KMS-11 (cell line): ENCODE results near the gene NUP50.

Experiments used
- H2AFZ ChIP-seq: fragments of 200-600 bp; sonication (generic); 2 replicates; pipeline ENCODE4 v1.6.1; 2016; ENCODE audit warnings: antibody characterized with exemption, mixed run types, low read depth
- H3K27ac ChIP-seq: fragments of 200-600 bp; sonication (generic); 2 replicates; pipeline ENCODE4 v1.6.1; 2016; ENCODE audit warnings: mild to moderate bottlenecking, mixed run types
- H3K27me3 ChIP-seq: fragments of 200-600 bp; sonication (generic); 2 replicates; pipeline ENCODE4 v1.6.1; 2017; ENCODE audit warnings: mild to moderate bottlenecking, low read depth, mixed run types, moderate library complexity; ENCODE audit not compliant: insufficient read depth
- H3K36me3 ChIP-seq: fragments of 200-600 bp; sonication (generic); 2 replicates; pipeline ENCODE4 v1.6.1; 2017; ENCODE audit warnings: mild to moderate bottlenecking, mixed run types; ENCODE audit not compliant: insufficient read depth
- H3K4me1 ChIP-seq: fragments of 200-600 bp; sonication (generic); 2 replicates; pipeline ENCODE4 v1.6.1; 2016; ENCODE audit warnings: mild to moderate bottlenecking, low read depth, mixed run types; ENCODE audit not compliant: poor library complexity, severe bottlenecking
- H3K4me2 ChIP-seq: fragments of 200-600 bp; sonication (generic); 2 replicates; pipeline ENCODE4 v1.7.0; 2016; ENCODE audit warnings: mild to moderate bottlenecking, mixed run types
- H3K4me3 ChIP-seq: fragments of 200-600 bp; sonication (generic); IDR thresholded peaks from 2 replicates; pipeline ENCODE4 v1.6.1; 2017; ENCODE audit warnings: low read depth, low read length, mixed read lengths; ENCODE audit not compliant: insufficient read depth
- H3K79me2 ChIP-seq: fragments of 200-600 bp; sonication (generic); 2 replicates; pipeline ENCODE4 v1.6.1; 2016; ENCODE audit warnings: low read depth, mixed run types; ENCODE audit not compliant: insufficient read depth
- H3K9ac ChIP-seq: fragments of 200-600 bp; sonication (generic); 2 replicates; pipeline ENCODE4 v1.6.1; 2016; ENCODE audit warnings: mild to moderate bottlenecking, mixed run types
- H4K20me1 ChIP-seq: fragments of 200-600 bp; sonication (generic); 2 replicates; pipeline ENCODE4 v1.6.1; 2016; ENCODE audit warnings: mild to moderate bottlenecking, mixed run types; ENCODE audit not compliant: insufficient read depth
- TF ChIP-seq, protein P1 (sequence below): fragments of 200-600 bp; sonication (generic); conservative IDR thresholded peaks from 2 replicates; pipeline ENCODE4 v1.6.1; 2017; ENCODE audit warnings: low read depth, mild to moderate bottlenecking, antibody characterized with exemption, low read length, moderate library complexity, mixed read lengths

NUP50 gene

GRCh38 chr22:45142376-45142775 lies 21.3 kb upstream of the NUP50 start:
- H3K4me3 ChIP-seq = no peak overlapping the region
- TF ChIP-seq, protein P1, sequence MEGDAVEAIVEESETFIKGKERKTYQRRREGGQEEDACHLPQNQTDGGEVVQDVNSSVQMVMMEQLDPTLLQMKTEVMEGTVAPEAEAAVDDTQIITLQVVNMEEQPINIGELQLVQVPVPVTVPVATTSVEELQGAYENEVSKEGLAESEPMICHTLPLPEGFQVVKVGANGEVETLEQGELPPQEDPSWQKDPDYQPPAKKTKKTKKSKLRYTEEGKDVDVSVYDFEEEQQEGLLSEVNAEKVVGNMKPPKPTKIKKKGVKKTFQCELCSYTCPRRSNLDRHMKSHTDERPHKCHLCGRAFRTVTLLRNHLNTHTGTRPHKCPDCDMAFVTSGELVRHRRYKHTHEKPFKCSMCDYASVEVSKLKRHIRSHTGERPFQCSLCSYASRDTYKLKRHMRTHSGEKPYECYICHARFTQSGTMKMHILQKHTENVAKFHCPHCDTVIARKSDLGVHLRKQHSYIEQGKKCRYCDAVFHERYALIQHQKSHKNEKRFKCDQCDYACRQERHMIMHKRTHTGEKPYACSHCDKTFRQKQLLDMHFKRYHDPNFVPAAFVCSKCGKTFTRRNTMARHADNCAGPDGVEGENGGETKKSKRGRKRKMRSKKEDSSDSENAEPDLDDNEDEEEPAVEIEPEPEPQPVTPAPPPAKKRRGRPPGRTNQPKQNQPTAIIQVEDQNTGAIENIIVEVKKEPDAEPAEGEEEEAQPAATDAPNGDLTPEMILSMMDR = no peak
- H3K9ac ChIP-seq = no peak overlapping the region
- no peaks in the 10 kb centered on the region for H3K4me1 ChIP-seq
- H3K4me2 ChIP-seq = no peak overlapping the region
- no peaks in the 10 kb centered on the region for H4K20me1 ChIP-seq
- H3K27ac ChIP-seq = no peak overlapping the region
- no peaks in the 10 kb centered on the region for H3K36me3 ChIP-seq
- H3K27me3 ChIP-seq = no peaks in the 10 kb centered on the region
- H3K79me2 ChIP-seq = no peaks in the 10 kb centered on the region
- H2AFZ ChIP-seq = no peak overlapping the region

DNA sequence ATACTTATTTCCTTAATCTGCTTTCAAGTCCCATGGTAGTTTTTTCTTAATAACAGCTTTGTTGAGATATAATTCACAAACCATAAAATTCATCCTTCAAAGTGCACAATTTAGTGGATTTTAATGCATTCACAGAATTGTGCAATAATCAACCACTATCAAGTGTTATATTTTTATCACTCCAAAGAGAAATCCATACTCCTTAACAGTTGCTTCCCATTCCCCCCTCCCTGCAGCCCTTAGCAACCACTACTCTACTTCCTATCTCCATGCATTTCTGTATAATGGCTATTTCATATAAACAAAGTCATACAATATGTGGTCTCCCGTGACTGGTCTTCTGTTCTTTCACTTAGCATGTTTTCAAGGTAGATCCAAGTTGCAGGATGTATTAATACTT lies 18.8 kb upstream of the NUP50 start:
- Histone ChIP-seq H3K4me3 (no peak overlapping the region), H3K4me1 (no peaks in the 10 kb centered on the region), H3K27ac (no peak overlapping the region), H3K36me3 (no peaks in the 10 kb centered on the region), H3K4me2 (no peak overlapping the region), H3K9ac (no peak overlapping the region), H4K20me1 (no peaks in the 10 kb centered on the region), H3K79me2 (no peaks in the 10 kb centered on the region), H3K27me3 (no peaks in the 10 kb centered on the region), H2AFZ (no peak overlapping the region)
- TF ChIP-seq, protein P1 = no peak

- H3K79me2 ChIP-seq = no peaks in the 10 kb centered on the region
- H3K27ac ChIP-seq = no peak overlapping the region
- no peaks in the 10 kb centered on the region for H3K27me3 ChIP-seq
- H3K4me1 ChIP-seq = no peaks in the 10 kb centered on the region
- H3K4me2 ChIP-seq = no peak overlapping the region
- TF ChIP-seq, protein P1 = no peak
- no peak overlapping the region for H3K9ac ChIP-seq
- H2AFZ ChIP-seq = no peak overlapping the region
- H4K20me1 ChIP-seq = no peaks in the 10 kb centered on the region
- H3K4me3 ChIP-seq = no peak overlapping the region
- no peaks in the 10 kb centered on the region for H3K36me3 ChIP-seq
Measured at GRCh38 chr22:45149671-45150070, 14.1 kb upstream of the NUP50 start.

GRCh38 chr22:45150139-45150538 lies 13.6 kb upstream of the NUP50 start:
- TF ChIP-seq, protein P1 = no peak
- Histone ChIP-seq H3K4me2 (no peak overlapping the region), H3K4me1 (no peaks in the 10 kb centered on the region), H4K20me1 (no peaks in the 10 kb centered on the region), H3K36me3 (no peaks in the 10 kb centered on the region), H3K9ac (no peak overlapping the region), H3K79me2 (no peaks in the 10 kb centered on the region), H3K27me3 (no peaks in the 10 kb centered on the region), H2AFZ (no peak overlapping the region), H3K27ac (no peak overlapping the region), H3K4me3 (no peak overlapping the region)

DNA sequence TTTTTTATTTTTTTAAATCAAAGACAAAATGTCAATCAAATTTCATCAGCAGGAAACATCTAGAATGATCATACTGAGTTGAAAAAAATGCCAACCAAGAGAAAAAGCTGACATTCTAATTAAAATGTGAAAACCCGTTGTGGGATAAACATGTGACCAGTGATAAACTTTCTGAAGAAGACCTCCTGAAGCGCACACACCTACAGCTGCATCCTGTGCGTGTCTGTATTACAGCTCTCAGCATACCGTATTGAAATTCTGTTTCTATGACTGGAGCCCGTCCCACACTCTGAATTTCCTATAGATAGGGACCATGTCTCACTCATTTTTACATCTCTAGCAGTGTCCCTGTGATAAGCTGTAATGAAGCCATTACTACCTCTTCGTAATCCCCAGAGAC lies 12.2 kb upstream of the NUP50 start:
- Histone ChIP-seq H3K27ac (no peak overlapping the region), H3K79me2 (no peaks in the 10 kb centered on the region), H3K4me1 (no peaks in the 10 kb centered on the region), H3K36me3 (no peaks in the 10 kb centered on the region), H3K4me3 (no peak overlapping the region), H3K9ac (no peak overlapping the region), H2AFZ (no peak overlapping the region), H3K27me3 (no peaks in the 10 kb centered on the region), H3K4me2 (no peak overlapping the region), H4K20me1 (no peaks in the 10 kb centered on the region)
- TF ChIP-seq, protein P1 = no peak
